Hypothalamus (tissue), 51 donors: ENCODE measurements around the gene CEP164.
"Not testable (repeated sequence)": the region's sequence is repeated elsewhere in the genome, so short reads cannot be mapped to it uniquely, and the experiment has no call there.

Experiments
- DNase-seq, 51 donors: peaks; one replicate each; lab custom pipeline; 2025; lab: John Stamatoyannopoulos, UW

CEP164 gene

DNA sequence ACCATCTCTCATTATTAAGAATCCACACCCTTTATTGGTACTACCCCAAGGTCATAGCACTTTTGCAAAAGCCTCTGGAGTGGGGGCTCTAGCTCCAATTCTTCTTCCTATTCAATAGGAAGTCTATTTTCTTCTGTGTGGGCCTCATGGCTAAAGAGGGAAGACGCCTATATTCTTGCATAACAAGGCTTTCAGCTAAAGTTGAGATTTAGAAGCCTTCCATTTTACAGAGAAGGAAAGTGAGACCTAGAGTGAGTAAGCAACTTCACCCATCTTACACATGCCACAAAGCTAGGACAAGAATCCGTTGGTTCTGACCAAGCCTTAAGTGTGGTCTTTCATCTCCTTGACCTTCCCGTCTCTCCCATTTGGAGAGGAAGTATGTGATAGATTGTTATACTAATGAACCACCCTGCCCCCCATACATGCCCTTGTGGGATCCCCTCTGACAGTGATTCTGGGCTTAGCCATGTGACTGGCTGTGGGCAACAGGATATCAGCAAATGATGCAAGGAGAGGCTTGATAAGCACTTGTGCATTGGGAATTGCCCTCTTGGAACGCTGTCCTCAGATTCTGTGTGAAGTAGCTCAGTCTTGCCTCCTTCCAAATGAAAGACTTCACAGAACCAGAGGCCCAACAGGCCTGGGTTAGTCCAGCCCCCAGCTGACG is 23.9 kb upstream of the CEP164 start:
- no peak for DNase-seq

DNA sequence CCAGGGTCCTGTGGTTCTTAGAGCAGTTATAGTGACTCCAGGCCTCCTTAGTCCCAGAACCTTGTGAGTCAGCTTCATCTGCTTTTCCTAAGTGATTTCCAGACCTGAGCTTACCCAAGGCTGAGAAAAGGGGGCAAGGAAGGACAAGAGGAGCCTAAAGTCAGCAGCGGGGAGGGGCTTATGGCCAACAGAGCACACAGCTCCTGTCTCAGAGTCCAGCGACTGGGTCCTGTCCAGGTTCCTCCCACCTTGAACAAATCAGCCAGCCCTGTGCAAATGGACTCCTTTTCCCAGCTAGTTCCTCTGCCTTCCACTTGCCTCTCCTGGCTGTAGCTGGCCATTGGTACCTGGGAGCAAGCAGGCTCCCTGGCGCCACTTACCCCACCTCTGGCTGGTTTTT is 22.5 kb upstream of the CEP164 start:
- no peak for DNase-seq

DNA sequence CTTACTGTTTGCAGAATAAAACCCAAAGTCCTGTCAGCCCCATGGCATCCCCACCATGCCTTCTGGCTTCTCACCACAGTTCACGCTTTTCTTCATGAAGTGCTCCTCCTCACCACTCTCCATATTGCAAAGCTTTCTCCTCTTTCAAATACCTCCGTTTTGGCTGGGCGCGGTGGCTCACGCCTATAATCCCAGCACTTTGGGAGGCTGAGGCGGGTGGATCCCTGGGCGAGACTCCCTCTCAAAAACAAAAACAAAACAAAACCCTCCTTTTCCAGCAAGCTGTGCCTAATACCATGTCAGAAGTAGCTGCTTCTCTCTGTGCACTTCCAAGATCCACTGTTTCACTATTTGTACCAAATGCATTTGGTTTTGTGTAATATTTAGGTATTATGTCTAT is 18.3 kb upstream of the CEP164 start:
- no peak for DNase-seq

DNA sequence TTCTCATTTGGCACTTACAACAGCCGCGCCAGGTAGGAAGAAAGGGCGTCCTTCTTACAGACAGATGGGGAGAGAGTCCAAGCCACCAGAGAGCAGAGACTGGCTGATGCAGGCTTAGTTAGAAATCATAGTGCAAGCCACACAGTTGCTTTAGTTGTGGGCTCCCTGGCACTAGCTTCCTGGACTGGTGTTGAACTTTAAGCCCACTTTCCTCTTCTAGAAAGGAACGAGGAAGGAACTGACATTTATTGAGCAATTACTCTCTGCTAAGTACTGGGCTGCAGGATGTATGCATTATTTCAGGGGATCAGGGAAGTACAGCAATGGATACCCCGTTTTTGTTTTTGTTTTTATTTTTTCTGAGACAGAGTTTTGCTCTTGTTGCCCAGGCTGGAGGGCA is 14.6 kb upstream of the CEP164 start:
- DNase-seq = no peak

DNA sequence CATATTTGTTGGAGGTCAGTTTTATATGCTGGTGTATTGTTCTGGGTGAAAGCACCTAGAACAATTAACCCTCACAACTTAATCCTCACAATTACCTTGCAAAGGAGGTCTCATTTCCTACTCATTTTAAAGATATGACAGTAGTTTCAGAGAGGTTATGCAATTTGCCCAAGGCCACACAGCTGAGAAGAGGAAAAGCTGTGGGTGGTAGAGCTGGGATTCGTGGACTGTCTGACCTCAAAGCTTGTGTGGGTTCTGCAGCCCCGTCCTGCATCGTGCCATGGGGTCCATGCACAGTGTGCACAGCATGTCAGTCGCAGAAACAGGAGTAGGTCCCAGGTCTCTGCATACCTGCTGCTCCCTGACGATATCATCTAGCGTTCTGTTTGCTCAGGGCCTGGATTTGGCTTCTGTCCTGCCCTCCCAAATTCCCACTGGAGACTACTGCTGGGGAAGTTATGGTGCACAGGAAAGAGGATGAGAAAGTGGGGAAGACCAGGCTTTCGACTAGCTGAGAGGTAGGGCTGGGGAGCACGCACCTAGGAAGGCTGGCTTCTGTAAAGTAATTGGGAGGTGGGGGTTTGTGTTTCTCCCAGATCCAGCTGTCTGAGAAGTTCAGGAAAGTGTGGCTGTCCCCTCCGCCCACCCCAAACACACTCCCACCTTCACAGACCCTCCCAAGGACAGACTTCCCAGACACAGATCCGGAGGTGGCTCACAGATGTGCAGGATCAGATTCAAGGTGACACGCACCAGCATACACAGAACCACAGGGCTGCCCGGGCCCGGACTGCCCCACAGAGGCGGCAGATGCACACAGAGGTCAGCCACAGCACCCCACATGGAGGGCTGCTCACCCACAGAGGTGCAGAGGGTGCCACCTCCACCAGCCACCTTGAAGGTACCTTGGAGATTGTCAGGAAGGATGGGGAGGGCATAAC is 13.6 kb upstream of the CEP164 start:
- no peak for DNase-seq

DNA sequence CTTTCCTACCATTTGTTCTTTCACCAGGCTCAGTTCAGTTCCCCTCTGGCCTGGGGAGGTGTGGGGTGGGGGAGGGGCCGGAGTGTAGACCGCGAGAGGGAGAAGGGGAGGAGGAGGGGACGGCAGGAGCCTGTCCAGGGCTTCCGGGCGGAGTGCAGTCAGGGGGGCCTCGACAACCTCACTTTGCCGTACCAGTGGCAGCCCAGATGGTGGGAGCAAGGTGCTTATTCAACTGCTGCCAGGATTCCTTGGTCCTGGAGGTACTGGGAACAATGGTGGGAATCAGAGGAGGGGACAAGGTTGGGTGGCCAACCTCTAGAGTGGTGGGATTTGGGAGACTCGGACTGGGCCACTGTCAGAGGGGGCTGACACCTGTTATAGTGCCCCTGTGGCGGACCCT is 12.8 kb upstream of the CEP164 start:
- no peak for DNase-seq

DNA sequence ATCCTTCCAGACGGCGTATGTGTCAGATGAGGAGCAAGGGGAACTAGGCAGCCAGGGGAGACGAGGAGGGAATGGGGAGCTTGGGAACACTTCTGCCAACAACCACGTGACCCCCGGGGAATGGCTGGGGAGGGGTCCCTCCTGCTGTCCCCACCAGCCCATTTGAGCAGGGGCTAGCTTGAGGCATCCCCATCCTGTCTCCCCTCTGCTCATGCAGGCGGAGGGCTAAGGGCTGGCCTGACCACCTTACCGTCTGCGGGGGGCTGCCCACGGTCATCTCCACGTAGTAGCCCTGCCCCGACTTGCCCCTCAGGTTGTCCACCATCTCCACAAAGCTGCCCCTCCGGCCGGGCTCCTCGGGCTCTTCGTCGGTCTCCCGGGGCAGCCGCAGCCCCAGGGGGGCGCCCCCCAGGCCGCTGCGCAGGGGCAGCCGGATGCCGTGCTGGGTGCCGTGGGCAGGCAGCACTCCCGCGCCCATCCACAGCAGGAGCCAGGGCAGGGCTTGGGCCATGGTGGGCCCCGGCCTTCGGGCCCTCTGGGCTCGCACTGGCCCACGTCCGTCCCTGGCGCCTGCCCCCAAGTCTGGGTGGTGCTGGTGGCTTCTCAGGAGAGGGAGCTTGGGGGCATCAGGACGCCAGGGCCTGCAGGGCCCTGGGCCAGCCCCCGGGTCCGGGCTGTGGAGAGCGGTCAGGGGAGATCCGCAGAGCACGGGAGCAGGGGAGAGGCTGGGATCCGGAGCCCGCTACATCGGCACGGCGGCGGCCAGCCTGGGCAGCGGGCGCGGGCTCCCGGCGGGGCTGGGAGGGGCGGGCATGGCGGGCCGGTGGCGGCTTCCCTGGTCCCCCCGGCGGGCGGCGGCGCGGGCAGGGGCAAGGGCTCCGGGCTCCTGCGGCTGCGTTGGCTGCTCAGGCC is 12.1 kb upstream of the CEP164 start:
- peak in 2 of 51 donors; percentile 6 to 48 for DNase-seq

DNA sequence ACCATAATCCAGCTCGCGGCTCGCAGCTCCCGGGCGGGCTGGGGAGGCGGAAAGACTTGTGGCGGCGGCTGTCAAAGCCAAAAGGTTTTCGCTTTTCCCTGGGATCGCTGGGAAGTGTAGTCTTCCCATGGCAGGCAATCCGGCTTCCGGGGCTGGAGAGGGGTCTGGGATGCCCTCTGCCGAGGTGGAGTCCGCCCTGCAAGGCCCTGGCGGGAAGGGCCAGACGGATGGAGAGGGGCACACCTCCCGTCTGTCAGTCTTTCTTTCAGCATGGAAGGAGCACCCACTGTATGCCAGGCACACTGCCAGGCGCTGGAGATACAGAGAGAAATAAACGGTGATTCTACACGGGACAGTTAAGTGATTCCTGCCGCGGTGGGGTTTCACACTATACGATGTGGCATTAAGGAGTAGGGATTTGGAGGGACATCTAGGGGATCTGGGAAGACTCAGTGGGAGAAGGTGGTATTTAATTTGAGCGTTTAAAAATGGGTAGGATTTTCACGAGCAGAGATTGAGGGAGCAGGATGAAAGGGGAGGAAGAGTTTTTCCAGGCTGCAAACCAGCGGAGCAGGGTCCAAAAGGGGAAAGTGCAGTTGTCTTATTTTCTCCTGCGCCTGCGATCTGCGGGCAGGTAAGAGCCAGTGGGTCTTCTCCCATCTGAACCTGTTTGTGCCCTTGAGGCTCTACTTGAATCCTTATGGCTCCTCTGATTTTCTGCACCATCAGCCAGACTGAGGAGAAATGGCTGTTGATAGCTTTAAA is 11.3 kb upstream of the CEP164 start, which contains the start of gene BACE1:
Gene BACE1, minus strand, starts transcription at position 60 of the 765 bp plus-strand sequence. CDS start 461 bp downstream, outside the sequence.
- DNase-seq = peak; percentile 31 to 94 (median 80)

DNA sequence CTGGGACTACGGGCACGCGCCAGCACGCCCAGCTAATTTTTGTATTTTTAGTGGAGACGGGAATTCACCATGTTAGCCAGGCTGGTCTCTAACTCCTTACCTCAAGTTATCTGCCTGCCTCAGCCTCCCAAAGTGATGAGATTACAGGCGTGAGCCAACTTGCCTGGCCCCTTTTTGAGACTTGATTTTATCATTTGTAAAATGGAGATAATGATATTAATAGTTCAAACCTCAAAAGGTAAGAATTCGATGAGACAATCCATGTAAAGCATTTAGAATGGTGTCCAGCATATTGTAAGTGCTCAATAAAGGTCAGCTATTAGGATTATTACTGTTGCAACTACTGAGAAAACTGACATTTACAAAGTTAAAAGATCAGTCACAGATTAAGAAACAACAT is 8.9 kb upstream of the CEP164 start:
- no peak for DNase-seq

DNA sequence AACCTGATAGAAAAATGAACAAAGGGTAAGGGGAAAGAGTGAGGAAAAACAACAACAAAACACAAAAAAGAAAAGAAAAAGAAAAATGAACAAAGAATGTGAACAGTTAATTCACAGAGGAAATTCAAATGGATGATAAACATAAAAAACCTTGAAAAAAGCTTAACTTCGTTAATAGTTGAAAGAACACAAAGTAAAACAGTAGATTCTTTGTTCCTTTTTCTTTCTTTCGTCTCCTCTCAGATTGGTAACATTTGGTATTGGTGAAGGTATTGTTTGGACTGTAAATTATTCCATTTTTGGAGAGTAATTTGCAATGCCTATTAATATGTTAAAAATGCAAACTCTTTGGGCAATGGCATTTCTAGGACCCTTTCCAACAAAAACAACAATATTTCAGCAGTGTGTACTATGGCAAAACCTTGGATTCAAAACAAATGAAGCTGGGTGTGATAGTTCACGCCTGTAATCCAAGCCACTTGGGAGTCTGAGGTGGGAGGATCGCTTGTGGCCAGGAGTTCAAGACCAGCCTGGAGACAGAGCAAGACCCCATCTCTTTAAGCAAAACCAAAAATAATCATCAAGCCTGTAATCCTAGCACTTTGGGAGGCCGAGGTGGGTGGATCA is 8.3 kb upstream of the CEP164 start:
- no peak for DNase-seq

DNA sequence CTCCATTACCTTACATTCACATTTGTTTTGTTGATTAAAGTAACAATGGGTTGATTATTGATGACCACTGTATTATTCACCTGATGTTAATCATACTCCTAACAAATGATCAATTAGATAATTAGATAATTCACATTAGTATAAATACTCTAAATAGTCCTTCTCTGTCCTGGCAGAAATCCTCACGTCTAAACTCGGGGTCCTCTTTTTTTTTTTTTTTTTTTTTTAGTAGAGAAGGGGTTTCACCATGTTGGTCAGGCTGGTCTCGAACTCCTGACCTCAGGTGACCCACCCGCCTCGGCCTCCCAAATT is 443 bp upstream of the CEP164 start:
- not testable (repeated sequence) for DNase-seq

DNA sequence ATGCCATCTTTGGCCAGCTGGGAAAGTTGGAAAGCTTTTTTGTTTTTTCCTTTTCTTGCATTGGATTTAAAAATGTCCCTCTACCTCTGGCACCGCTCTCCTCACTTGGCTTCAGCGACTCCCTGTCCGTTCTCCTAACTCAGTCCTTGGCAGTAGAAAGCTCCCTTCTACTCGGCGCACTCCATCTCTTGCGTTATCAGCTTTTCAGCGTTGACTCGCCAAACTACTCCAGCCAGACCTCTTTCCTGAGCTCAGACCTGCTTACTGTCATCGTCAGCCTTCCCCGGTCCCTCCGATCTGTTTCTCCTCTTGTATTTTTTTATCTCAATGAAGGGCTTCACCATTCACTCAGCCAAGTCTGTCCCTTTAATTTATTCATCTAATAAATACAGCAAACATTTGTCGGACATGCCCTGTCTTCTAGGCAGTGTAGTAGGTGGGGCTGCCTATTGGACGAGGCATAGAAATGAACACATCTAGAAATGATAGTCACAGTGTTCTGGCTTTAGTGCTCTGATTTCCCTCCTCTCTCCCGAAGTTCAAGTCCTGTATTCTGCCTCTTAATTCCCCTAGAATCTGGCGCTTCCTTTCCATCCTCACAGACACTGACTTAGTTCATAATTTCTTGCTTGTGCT is 839 bp downstream of the CEP164 start:
- DNase-seq = peak in 7 of 51 donors; percentile 39 to 73 (median 54)

DNA sequence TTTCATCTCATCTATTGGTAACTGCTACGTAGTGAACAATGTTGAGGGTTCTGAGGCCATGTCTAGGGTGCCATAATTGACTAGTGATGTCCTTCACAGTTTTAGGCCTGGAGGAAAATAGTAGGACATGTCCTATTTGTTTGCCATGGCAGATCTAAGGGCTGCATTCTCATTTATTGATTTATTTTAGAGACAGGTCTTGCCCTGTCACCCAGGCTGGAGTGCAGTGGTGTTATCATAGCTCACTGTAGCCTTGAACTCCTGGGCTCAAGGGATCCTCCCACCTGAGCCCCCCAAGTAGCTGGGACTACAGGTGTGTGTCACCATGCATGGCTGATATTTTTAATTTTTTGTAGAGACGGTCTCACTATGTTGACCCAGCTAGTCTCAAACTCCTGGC is 5.2 kb downstream of the CEP164 start:
- DNase-seq = no peak

DNA sequence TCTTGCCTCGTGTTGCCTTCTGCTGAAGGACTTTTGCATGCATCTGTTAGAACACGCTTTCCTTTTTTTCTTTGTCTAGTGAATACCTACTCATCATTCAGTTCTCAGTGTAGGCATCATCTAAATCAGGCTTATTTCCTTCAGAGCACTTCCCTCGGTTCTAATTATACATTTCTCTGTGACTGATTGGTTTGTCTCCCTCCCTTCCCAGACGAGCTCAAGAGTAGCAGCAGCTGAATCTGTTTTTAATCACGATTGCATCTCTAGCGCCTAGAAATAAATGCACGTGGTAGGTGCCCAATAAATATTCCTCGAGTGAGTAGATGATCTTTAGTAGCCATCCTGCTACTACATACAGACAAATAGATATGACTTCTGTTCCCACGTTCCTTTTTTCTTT is 6.3 kb downstream of the CEP164 start:
- DNase-seq = peak in 1 of 51 donors; percentile 28

DNA sequence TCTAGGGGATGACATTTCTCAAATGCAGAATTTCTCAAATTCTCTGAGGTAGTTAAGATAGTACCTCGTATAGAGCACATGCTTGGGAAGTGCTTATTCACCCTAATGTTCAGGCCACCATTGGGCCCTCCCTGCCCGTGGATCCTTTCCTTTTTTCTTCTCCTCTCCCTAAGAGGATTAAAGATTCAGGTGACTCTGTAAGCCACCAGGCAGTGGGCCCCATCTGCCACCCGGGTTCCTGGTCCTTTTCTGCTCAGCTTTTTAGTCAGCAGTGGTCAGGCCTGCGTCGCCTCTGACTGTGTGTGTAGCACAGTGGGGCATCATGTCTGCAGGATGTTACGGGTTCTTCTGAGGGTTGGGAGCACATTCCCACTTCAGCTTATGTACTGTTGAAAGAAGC is 7.2 kb downstream of the CEP164 start:
- no peak for DNase-seq

DNA sequence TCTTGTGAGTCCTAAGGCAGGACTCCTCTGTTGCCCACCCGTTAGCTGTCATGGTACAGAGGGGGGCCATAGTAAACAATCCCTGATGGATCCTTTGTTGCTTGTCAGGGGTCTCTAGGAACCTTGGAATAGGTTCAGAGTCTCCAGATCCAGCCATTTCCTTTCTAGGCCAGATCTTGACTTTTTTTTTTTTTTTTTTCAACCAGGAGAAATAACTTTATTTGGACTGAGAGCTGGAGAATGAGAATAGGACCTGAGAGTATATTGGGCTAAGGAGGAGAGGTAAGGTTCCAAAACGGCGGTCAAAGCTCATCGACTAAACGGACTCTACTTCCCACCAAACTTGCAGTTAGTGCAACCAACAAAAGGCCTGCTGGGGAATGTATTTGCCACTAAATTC is 7.7 kb downstream of the CEP164 start:
- no peak for DNase-seq

DNA sequence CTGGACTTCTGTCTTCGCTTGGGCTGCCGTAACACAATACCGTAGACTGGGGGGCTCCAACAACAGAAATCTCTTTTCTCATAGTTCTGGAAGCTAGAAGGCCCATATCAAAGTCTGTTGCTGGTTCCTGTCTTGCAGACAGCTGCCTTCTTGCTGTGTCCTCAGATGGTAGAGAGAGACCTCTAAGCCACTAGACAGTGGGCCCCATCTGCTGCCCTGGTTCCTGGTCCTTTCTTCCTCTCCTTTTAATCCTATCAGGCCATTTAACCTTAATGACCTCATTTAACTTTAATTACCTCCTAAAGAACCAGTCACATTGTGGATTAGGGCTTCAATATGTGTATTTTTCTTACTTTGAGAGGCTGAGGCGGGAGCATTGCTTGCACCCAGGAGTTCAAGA is 9.4 kb downstream of the CEP164 start:
- no peak for DNase-seq

DNA sequence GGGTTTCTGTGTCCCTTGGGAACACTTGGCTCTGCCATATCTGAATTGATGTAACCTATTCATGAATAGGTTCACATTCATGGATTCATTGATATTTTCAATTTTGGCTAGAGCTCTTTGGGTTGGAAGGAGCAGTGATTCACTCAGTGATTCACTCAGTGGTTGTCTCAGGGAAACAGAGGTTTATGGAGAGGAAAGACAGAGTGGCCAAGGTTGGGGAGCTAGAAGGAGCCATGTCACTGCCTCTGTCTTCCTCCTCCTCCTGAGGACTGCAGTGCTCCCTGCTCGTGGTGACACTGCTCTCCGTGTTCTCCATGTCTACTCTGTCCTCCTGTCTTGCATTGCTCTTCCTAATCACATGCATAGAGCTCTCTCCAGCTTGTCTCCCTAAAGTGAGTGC is 17.4 kb downstream of the CEP164 start:
- no peak for DNase-seq

DNA sequence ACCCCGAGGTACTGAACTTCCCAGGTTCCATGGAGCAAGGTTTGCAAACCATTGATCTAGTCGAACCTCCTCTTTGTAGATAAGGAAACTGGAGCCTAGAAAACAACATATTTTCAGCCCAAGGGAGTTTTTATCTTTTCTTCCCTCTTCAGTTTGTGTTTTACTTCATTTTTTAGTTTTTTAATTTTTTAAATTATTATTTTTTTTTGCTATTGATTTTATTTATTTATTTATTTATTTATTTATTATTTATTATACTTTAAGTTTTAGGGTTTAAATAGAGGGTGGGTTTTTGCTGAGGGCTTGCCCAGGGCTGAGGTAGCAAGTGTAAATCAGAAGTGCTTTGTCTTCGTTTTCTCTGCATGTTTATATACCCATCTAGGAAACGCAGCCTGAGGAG is 26.9 kb downstream of the CEP164 start:
- no peak for DNase-seq
